GM18951 (cell line): ENCODE measurements around the gene UNC119B.
A peak's percentile ranks its signal among the peaks of the same experiment; 100 is the strongest.
"Not testable (repeated sequence)": the region's sequence is repeated elsewhere in the genome, so short reads cannot be mapped to it uniquely, and the experiment has no call there.

Source experiments
- POLR2A ChIP-seq: IDR thresholded peaks from 4 replicates; pipeline ENCODE4 v1.6.1; 2011; ENCODE audit warnings: mild to moderate bottlenecking; ENCODE audit not compliant: insufficient read length, insufficient read depth; ENCODE audit errors: extremely low read depth
- in situ Hi-C: fragments of 300-500 bp; cut with MboI; formaldehyde crosslinking; loops from one replicate; pipeline ENCODE4 v1.12.0; 2022; ENCODE audit warnings: low sequenced_read_pairs, mixed read lengths, inconsistent platforms; ENCODE audit not compliant: unreplicated experiment

The UNC119B gene

GRCh38 chr12:120719072-120719471 is 8.8 kb downstream of the UNC119B start:
- no peak for TF ChIP-seq POLR2A
- in situ Hi-C loops: loop anchor here (10.0 kb wide), 1 partner anchor 74 kb away; the partner anchor contains the start of gene CABP1

- in situ Hi-C loops: loop anchor here (10.0 kb wide), 1 partner anchor 75 kb away; the partner anchor contains the start of gene CABP1
- no peak for TF ChIP-seq POLR2A
Measured at GRCh38 chr12:120719496-120720233, 9.4 kb downstream of the UNC119B start.

- TF ChIP-seq POLR2A: no peak
- in situ Hi-C loops: no loop called here
Measured at GRCh38 chr12:120720234-120720986, 10.2 kb downstream of the UNC119B start.

GRCh38 chr12:120720987-120721801 is 10.9 kb downstream of the UNC119B start:
- no peak for TF ChIP-seq POLR2A
- in situ Hi-C loops: no loop called here

GRCh38 chr12:120721866-120722265 is 11.6 kb downstream of the UNC119B start:
- TF ChIP-seq POLR2A: no peak
- in situ Hi-C loops: no loop called here

- in situ Hi-C loops: no loop called here
- no peak for TF ChIP-seq POLR2A
Measured at GRCh38 chr12:120722784-120723183, 12.5 kb downstream of the UNC119B start.

GRCh38 chr12:120724720-120725119 is 14.5 kb downstream of the UNC119B start:
- in situ Hi-C loops: no loop called here
- TF ChIP-seq POLR2A: no peak

- no peak for TF ChIP-seq POLR2A
- in situ Hi-C loops: no loop called here
Measured at GRCh38 chr12:120725151-120725658, 14.9 kb downstream of the UNC119B start.

GRCh38 chr12:120725659-120726509 is 15.6 kb downstream of the UNC119B start, which contains the start of gene ACADS:
ACADS (plus strand) TSS chr12:120725826; CDS start chr12:120725886, 60 bp downstream.
- in situ Hi-C loops: no loop called here
- peak; percentile 88 for TF ChIP-seq POLR2A

GRCh38 chr12:120726510-120726793 is 16.2 kb downstream of the UNC119B start:
- in situ Hi-C loops: no loop called here

GRCh38 chr12:120726961-120727360 is 16.7 kb downstream of the UNC119B start:
- TF ChIP-seq POLR2A: no peak
- in situ Hi-C loops: no loop called here

More at GRCh38 chr12:120726510-120726793, 16.2 kb downstream of the UNC119B start:
- no peak for TF ChIP-seq POLR2A

GRCh38 chr12:120732198-120732597 is 21.9 kb downstream of the UNC119B start:
- in situ Hi-C loops: not testable (repeated sequence)
